GM21390 (cell line): ENCODE data around the gene CDH13.

ENCODE experiments used
- ATAC-seq: cut with Tn5 transposase; IDR thresholded peaks from one replicate; pipeline ENCODE4 v1.9.1; 2021; ENCODE audit not compliant: unreplicated experiment

The CDH13 gene

GRCh38 chr16:83837566-83837965 lies 1210.8 kb downstream of the CDH13 start:
- no peak for ATAC-seq

- no peak for ATAC-seq
These were observed 1211.4 kb downstream of the CDH13 start for GRCh38 chr16:83838151-83838550.

- ATAC-seq: no peak
These were observed 1212.8 kb downstream of the CDH13 start for GRCh38 chr16:83839561-83839960.

DNA sequence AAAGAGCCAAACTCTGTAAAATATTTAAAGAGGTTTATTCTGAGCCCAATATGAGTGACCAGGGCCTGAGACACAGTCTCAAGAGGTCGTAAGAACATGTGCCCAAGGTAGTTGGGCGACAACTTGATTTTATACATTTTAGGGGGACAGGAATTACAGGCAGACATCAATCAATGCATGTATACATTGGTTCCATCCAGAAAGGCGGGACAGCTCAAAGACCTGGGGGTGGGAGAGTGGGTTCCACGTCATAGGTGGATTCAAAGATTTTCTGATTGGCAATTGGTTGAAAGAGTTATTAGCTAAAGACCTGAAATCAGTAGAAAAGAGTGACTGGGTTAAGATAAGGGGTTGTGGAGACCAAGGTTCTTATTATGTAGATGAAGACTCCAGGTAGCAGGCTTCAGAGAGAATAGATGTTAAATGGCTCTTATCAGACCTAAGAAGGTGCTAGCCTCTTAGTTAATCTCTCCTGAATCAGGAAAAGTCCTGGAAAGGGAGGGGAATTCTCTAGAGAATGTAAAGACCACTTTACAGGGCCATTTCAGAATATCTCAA lies 1213.4 kb downstream of the CDH13 start:
- ATAC-seq: no peak

DNA sequence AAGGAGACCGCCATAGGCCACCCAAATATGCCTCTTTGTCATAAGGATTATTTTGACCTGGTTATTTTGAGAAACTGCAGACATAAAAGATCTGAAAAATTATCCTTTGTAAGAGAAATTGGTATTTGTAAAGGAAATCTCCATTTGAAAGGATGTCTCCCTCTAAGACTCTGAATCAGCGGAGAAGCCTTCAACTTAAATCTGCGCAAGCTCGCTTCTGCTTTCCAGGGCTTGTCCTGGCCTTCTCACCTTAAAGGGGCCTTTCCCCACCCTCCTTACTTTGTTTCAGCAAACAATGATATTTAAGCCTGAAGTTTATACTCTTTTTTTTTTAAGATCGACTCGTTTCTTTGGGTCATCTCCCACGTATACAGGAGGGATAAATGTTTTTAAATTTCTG lies 1215.5 kb downstream of the CDH13 start:
- no peak for ATAC-seq

- no peak for ATAC-seq
These were observed 1216.2 kb downstream of the CDH13 start for GRCh38 chr16:83842756-83843507.

DNA sequence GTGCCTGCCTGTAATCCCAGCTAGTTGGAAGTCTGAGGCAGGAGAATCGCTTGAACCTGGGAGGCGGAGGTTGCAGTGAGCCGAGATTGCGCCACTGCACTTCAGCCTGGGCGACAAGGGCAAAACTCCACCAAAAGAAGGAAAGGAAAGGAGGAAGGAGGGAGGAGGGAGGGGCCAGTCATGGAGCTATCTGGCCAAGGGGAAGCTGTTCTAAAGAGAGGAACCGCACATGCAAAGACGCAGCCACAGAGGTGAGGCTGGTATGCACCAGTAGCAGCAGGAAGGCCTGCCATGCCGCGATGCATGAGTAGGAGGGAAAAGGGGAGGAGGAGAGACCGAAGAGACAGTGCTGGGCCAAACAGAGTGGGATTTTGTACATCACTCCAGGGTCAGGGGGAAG lies 1216.9 kb downstream of the CDH13 start:
- no peak for ATAC-seq

DNA sequence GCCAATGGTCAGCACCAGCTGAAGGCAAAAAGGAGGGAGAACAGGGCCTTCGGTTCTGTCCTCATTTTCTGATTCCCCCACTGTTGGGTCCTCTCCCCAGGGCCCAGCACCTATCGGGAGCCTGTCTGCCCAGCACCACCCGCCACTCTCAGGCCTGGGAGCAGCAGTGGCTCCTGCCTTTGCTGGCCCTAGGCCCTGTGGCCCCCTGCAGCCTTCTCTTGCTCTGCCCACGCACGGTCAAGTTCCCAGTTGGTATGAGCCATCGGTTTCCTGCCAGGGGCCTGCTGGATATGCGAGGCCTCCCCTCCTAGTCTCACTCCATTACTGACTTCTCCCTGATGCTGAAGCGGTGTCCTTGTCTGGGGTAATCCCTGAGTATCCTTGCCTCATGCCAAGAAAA lies 1218.5 kb downstream of the CDH13 start:
- ATAC-seq: no peak

DNA sequence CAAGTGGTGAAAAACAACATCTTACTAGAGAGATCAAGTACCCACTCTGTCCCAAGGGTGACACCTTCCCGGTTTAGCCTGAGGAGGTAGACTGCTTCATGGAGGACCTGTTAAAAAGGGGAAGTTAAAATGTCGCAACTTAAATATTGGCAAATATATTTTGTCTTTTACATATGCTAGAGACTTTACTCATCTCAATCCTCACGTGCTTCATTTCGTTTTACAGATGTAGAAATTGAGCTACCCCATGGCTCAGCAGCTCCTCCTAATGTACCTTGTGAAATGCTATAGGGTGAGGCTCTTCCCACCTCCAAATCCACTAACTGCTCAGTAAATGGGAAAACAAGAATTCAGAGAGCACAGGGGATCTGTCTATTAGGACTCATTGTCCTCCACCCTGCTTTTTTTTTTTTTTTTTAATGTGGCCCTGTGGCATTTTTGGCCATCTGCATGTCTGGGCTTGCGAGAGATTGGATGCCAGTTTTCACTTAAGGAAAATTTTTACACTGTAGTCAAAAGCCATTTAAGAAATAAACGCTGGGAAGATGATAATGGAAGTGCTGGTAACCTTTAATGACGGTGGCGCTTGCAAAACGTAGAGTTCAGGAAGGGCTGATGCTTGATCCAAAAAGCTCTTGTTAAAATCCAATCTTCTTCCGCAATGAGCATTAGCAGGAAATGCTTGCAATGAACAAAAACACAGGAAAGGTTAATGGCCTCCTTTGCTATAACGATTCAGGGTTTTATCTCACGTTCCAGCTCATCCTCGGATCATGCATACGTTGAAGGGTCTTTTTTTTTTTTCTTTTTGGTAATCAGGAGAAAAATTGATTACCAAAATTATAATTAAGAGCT lies 1220.8 kb downstream of the CDH13 start:
- no peak for ATAC-seq

- ATAC-seq: no peak
These were observed 1222.7 kb downstream of the CDH13 start for GRCh38 chr16:83849421-83849820.
